BLaER1 (cell line): ENCODE data around the gene NRSN1.

Experiments used
- H3K27ac ChIP-seq: shearing (Covaris generic); formaldehyde crosslinking; 2 replicates; pipeline ENCODE4 v1.8.1; 2022
- H3K27me3 ChIP-seq: shearing (Covaris generic); formaldehyde crosslinking; 2 replicates; pipeline ENCODE4 v1.8.1; 2022
- H3K36me3 ChIP-seq: shearing (Covaris generic); formaldehyde crosslinking; 2 replicates; pipeline ENCODE4 v1.8.1; 2022
- H3K4me1 ChIP-seq: shearing (Covaris generic); formaldehyde crosslinking; 2 replicates; pipeline ENCODE4 v1.8.1; 2022
- H3K4me2 ChIP-seq: shearing (Covaris generic); formaldehyde crosslinking; 2 replicates; pipeline ENCODE4 v1.8.1; 2022
- H3K4me3 ChIP-seq: shearing (Covaris generic); formaldehyde crosslinking; 2 replicates; pipeline ENCODE4 v1.8.1; 2022
- H3K9ac ChIP-seq: shearing (Covaris generic); formaldehyde crosslinking; 2 replicates; pipeline ENCODE4 v1.8.1; 2022
- H3K9me3 ChIP-seq: shearing (Covaris generic); formaldehyde crosslinking; 2 replicates; pipeline ENCODE4 v1.8.1; 2022
- H4K20me1 ChIP-seq: shearing (Covaris generic); formaldehyde crosslinking; 2 replicates; pipeline ENCODE4 v1.8.1; 2022
- Cebpa-rat ChIP-seq: shearing (Covaris generic); IDR thresholded peaks from 2 replicates; pipeline ENCODE4 v1.8.1; 2022

The NRSN1 gene

GRCh38 chr6:24106291-24106690, 19.7 kb upstream of the NRSN1 start:
- Histone ChIP-seq H3K27ac (no peak overlapping the region), H3K4me2 (no peak overlapping the region), H3K9ac (no peak overlapping the region), H3K27me3 (no peaks in the 10 kb centered on the region), H3K36me3 (no peaks in the 10 kb centered on the region), H3K4me3 (no peak overlapping the region), H3K4me1 (no peaks in the 10 kb centered on the region), H3K9me3 (no peaks in the 10 kb centered on the region), H4K20me1 (no peaks in the 10 kb centered on the region)
- TF ChIP-seq Cebpa-rat: no peak

GRCh38 chr6:24107294-24107693, 18.7 kb upstream of the NRSN1 start:
- no peak for TF ChIP-seq Cebpa-rat
- no peak overlapping the region for H3K4me3 ChIP-seq
- no peaks in the 10 kb centered on the region for H3K4me1 ChIP-seq
- no peaks in the 10 kb centered on the region for H3K36me3 ChIP-seq
- no peak overlapping the region for H3K27ac ChIP-seq
- H3K9me3 ChIP-seq: no peaks in the 10 kb centered on the region
- H3K27me3 ChIP-seq: no peaks in the 10 kb centered on the region
- no peak overlapping the region for H3K9ac ChIP-seq
- H4K20me1 ChIP-seq: no peaks in the 10 kb centered on the region
- H3K4me2 ChIP-seq: no peak overlapping the region

GRCh38 chr6:24108056-24108455, 18.0 kb upstream of the NRSN1 start:
- no peak overlapping the region for H3K27ac ChIP-seq
- H3K36me3 ChIP-seq: no peaks in the 10 kb centered on the region
- no peaks in the 10 kb centered on the region for H3K4me1 ChIP-seq
- TF ChIP-seq Cebpa-rat: no peak
- H3K4me2 ChIP-seq: no peak overlapping the region
- H3K9ac ChIP-seq: no peak overlapping the region
- H3K9me3 ChIP-seq: no peaks in the 10 kb centered on the region
- no peaks in the 10 kb centered on the region for H3K27me3 ChIP-seq
- no peaks in the 10 kb centered on the region for H4K20me1 ChIP-seq
- no peak overlapping the region for H3K4me3 ChIP-seq

- H3K9ac ChIP-seq: no peak overlapping the region
- no peak overlapping the region for H3K4me3 ChIP-seq
- H3K36me3 ChIP-seq: no peaks in the 10 kb centered on the region
- no peaks in the 10 kb centered on the region for H3K9me3 ChIP-seq
- no peaks in the 10 kb centered on the region for H4K20me1 ChIP-seq
- H3K27ac ChIP-seq: no peak overlapping the region
- no peak overlapping the region for H3K4me2 ChIP-seq
- no peak for TF ChIP-seq Cebpa-rat
- H3K27me3 ChIP-seq: no peaks in the 10 kb centered on the region
- H3K4me1 ChIP-seq: no peaks in the 10 kb centered on the region
These were observed 15.6 kb upstream of the NRSN1 start for GRCh38 chr6:24110417-24110816.

- no peaks in the 10 kb centered on the region for H3K9me3 ChIP-seq
- H3K27ac ChIP-seq: no peak overlapping the region
- TF ChIP-seq Cebpa-rat: no peak
These were observed 12.1 kb upstream of the NRSN1 start for GRCh38 chr6:24113891-24114290.

GRCh38 chr6:24117021-24117420, 9.0 kb upstream of the NRSN1 start:
- no peak for TF ChIP-seq Cebpa-rat
- H3K4me2 ChIP-seq: no peak overlapping the region
- no peak overlapping the region for H3K9ac ChIP-seq
- H3K27ac ChIP-seq: no peak overlapping the region
- H3K4me1 ChIP-seq: no peaks in the 10 kb centered on the region
- H4K20me1 ChIP-seq: no peaks in the 10 kb centered on the region
- H3K9me3 ChIP-seq: no peaks in the 10 kb centered on the region
- H3K4me3 ChIP-seq: no peak overlapping the region
- no peaks in the 10 kb centered on the region for H3K27me3 ChIP-seq
- H3K36me3 ChIP-seq: no peaks in the 10 kb centered on the region

More at GRCh38 chr6:24113891-24114290, 12.1 kb upstream of the NRSN1 start:
- H3K4me3 ChIP-seq: no peak overlapping the region
- H3K36me3 ChIP-seq: no peaks in the 10 kb centered on the region
- no peaks in the 10 kb centered on the region for H3K4me1 ChIP-seq
- no peak overlapping the region for H3K4me2 ChIP-seq
- H3K9ac ChIP-seq: no peak overlapping the region
- no peaks in the 10 kb centered on the region for H4K20me1 ChIP-seq
- H3K27me3 ChIP-seq: no peaks in the 10 kb centered on the region

GRCh38 chr6:24122139-24122538, 3.9 kb upstream of the NRSN1 start:
- no peak overlapping the region for H3K4me2 ChIP-seq

GRCh38 chr6:24126586-24127192, 674 bp downstream of the NRSN1 start:
- no peak for TF ChIP-seq Cebpa-rat
- no peak overlapping the region for H3K9ac ChIP-seq
- H3K36me3 ChIP-seq: no peaks in the 10 kb centered on the region
- H3K4me1 ChIP-seq: no peaks in the 10 kb centered on the region
- no peak overlapping the region for H3K4me2 ChIP-seq
- no peaks in the 10 kb centered on the region for H3K9me3 ChIP-seq
- H3K4me3 ChIP-seq: no peak overlapping the region
- no peaks in the 10 kb centered on the region for H4K20me1 ChIP-seq
- H3K27ac ChIP-seq: no peak overlapping the region
- no peaks in the 10 kb centered on the region for H3K27me3 ChIP-seq

More at GRCh38 chr6:24122139-24122538, 3.9 kb upstream of the NRSN1 start:
- no peak overlapping the region for H3K27ac ChIP-seq
- no peaks in the 10 kb centered on the region for H3K9me3 ChIP-seq
- no peak overlapping the region for H3K9ac ChIP-seq
- H3K27me3 ChIP-seq: no peaks in the 10 kb centered on the region
- no peaks in the 10 kb centered on the region for H4K20me1 ChIP-seq
- H3K4me1 ChIP-seq: no peaks in the 10 kb centered on the region
- H3K4me3 ChIP-seq: no peak overlapping the region
- H3K36me3 ChIP-seq: no peaks in the 10 kb centered on the region
- TF ChIP-seq Cebpa-rat: no peak

GRCh38 chr6:24127316-24127715, 1.3 kb downstream of the NRSN1 start:
- H3K4me2 ChIP-seq: no peak overlapping the region
- H3K4me3 ChIP-seq: no peak overlapping the region

GRCh38 chr6:24131751-24132150, 5.7 kb downstream of the NRSN1 start:
- Histone ChIP-seq H3K9ac (no peak overlapping the region), H3K9me3 (no peaks in the 10 kb centered on the region), H3K4me3 (no peak overlapping the region), H3K36me3 (no peaks in the 10 kb centered on the region), H3K27me3 (no peaks in the 10 kb centered on the region), H3K4me1 (no peaks in the 10 kb centered on the region), H3K4me2 (no peak overlapping the region), H4K20me1 (no peaks in the 10 kb centered on the region), H3K27ac (no peak overlapping the region)
- no peak for TF ChIP-seq Cebpa-rat

More at GRCh38 chr6:24127316-24127715, 1.3 kb downstream of the NRSN1 start:
- no peaks in the 10 kb centered on the region for H3K9me3 ChIP-seq
- H3K27me3 ChIP-seq: no peaks in the 10 kb centered on the region
- H3K9ac ChIP-seq: no peak overlapping the region
- H4K20me1 ChIP-seq: no peaks in the 10 kb centered on the region
- H3K36me3 ChIP-seq: no peaks in the 10 kb centered on the region
- no peak for TF ChIP-seq Cebpa-rat
- H3K4me1 ChIP-seq: no peaks in the 10 kb centered on the region
- H3K27ac ChIP-seq: no peak overlapping the region

GRCh38 chr6:24139080-24139479, 13.1 kb downstream of the NRSN1 start:
- Histone ChIP-seq H3K4me1 (no peaks in the 10 kb centered on the region), H3K27ac (no peak overlapping the region), H3K27me3 (no peaks in the 10 kb centered on the region), H4K20me1 (no peaks in the 10 kb centered on the region), H3K9ac (no peak overlapping the region), H3K36me3 (no peaks in the 10 kb centered on the region), H3K4me3 (no peak overlapping the region), H3K4me2 (no peak overlapping the region), H3K9me3 (0 out of 2 replicates have a peak, but pooled peaks cover 9% of the 10 kb centered on the region)
- TF ChIP-seq Cebpa-rat: no peak
